ENCODE results near the gene SH3BP2. TPM values are rescaled to one million over a fixed set of nuclear protein-coding genes. Genes with fewer than 3 reads are reported as not detected.

Gene SH3BP2
- polyA plus RNA-seq, 3 donors = 19.1 to 478 (median 26.9) TPM

DNA sequence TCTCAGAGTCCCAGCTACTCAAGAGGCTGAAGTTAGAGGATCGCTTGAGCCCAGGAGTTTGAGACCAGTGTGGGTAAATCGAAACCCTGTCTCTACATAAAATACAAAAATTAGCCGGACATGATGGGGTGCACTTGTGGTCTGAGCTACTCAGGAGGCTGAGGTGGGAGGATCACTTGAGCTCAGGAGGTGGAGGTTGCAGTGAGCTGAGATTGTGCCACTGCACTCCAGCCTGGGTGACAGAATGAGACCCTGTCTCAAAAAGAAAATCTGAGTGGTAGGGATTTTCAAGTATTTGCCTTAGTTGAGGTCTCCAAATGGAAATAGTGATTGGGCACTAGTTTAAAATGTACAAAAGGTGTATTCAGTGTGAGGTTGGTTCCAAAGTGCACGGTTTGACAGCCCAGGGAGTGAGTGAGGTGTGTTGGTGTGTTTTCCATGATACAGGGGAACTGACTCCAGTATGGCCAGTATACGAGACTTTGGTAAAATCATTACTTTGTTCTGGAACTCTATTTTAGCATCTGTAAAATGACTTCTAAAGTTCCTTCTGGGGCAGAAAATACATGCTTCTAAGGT lies 64.6 kb downstream of the SH3BP2 start:
- intact Hi-C loops (cut with micrococcal nuclease) = no loop called here
- Mint-ChIP-seq H3K4me1 (peaks cover 62% of the 10 kb centered on the region), H3K9me3 (no peaks in the 10 kb centered on the region), H3K27ac (peak overlapping the region in 2 of 7 donors; percentile 61 to 72), H3K4me3 (no peak overlapping the region), H3K27me3 (ENCODE audit: low read depth in 3 of 3) (no peaks in the 10 kb centered on the region), H3K36me3 (peaks cover 27 to 32% of the 10 kb centered on the region in 2 donors)
- Histone ChIP-seq H3K9me3 (replicated peaks in 1 of 2; ENCODE audit: control insufficient read depth in 1 of 2, insufficient read depth in 1 of 2, low read length in 2 of 2) (no peaks in the 10 kb centered on the region), H3K4me1 (ENCODE audit: control insufficient read depth in 1 of 2, insufficient read depth in 2 of 2, low read length in 2 of 2) (peaks cover 52 to 57% of the 10 kb centered on the region in 2 donors), H4K20me1 (ENCODE audit: insufficient read depth, low read length) (peaks cover 96% of the 10 kb centered on the region), H3K27me3 (ENCODE audit: control insufficient read depth in 2 of 2, insufficient read depth in 2 of 2, low read length in 2 of 2) (no peaks in the 10 kb centered on the region), H3K27ac (ENCODE audit: low read depth in 1 of 2, low read length in 2 of 2) (no peak overlapping the region), H3K4me3 (replicated peaks in 1 of 3; ENCODE audit: low read depth in 2 of 3, low read length in 3 of 3) (no peak overlapping the region), H3K79me2 (ENCODE audit: insufficient read depth, low read length) (peaks cover 98% of the 10 kb centered on the region), H2AFZ (ENCODE audit: insufficient read depth, low read depth, low read length, poor library complexity, severe bottlenecking) (no peak overlapping the region), H3K9ac (ENCODE audit: insufficient read depth, low read length, poor library complexity, severe bottlenecking) (no peak overlapping the region), H3K36me3 (replicated peaks in 1 of 2; ENCODE audit: control insufficient read depth in 1 of 2, insufficient read depth in 2 of 2, low read length in 2 of 2) (peaks cover 19 to 28% of the 10 kb centered on the region in 2 donors), H3K4me2 (replicated peaks; ENCODE audit: extremely low read depth, low read length, poor library complexity, severe bottlenecking) (no peak overlapping the region)
- DNase-seq = no peak
- 100% methylated on average over 1 of the region's 5 CpGs for WGBS (ENCODE audit: insufficient coverage)
- TF ChIP-seq CTCF (IDR thresholded peaks at IDR 0.05) = no peak

DNA sequence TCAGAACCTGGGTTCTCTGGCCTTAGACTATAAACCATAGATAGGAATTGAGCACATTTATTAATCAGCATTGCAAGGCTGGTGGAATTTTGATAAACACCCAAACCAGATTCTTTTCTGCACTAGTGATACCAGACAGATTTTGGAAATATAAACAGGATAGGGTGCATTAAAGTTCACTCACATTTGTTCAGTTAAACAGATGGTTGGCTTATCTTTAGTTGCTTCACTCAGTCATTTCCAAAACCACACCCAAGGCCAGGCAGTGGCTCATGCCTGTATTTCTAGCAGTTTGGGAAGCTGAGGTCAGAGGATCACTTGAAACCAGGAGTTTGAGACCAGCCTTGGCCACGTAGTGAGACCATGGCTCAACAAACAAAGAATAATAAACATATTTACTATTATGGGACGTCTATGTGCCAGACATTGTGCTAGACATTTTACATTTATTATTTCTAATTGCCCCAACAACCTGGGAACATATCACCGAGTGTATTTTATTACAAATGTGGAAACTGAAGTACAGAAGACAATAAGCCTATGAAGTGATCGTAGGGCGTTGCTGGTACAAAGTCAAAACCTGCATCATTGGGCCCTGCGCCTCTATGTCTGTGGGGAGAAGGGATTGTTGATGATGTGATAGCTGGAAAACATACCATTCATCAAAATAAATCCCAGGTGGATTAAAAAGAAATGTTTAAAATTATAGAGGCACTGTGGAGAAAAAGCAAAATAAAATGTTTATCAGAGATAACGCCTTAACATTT lies 65.7 kb downstream of the SH3BP2 start:
- H3K9me3 ChIP-seq (replicated peaks in 1 of 2; ENCODE audit: control insufficient read depth in 1 of 2, insufficient read depth in 1 of 2, low read length in 2 of 2) = no peaks in the 10 kb centered on the region
- H4K20me1 ChIP-seq (ENCODE audit: insufficient read depth, low read length) = peaks cover 96% of the 10 kb centered on the region
- H3K4me1 Mint-ChIP-seq = peaks cover 62% of the 10 kb centered on the region
- H3K4me3 Mint-ChIP-seq = peak overlapping the region in 1 of 2 donors; percentile 42
- peaks cover 58 to 59% of the 10 kb centered on the region in 2 donors for H3K4me1 ChIP-seq (ENCODE audit: control insufficient read depth in 1 of 2, insufficient read depth in 2 of 2, low read length in 2 of 2)
- intact Hi-C loops (cut with micrococcal nuclease) = no loop called here
- H3K27me3 Mint-ChIP-seq (ENCODE audit: low read depth in 3 of 3) = no peaks in the 10 kb centered on the region
- H3K27ac ChIP-seq (ENCODE audit: low read depth in 1 of 2, low read length in 2 of 2) = peak overlapping the region in 1 of 2 donors; percentile 49
- no peaks in the 10 kb centered on the region for H3K9me3 Mint-ChIP-seq
- DNase-seq = no peak
- no peak overlapping the region for H2AFZ ChIP-seq (ENCODE audit: insufficient read depth, low read depth, low read length, poor library complexity, severe bottlenecking)
- WGBS (ENCODE audit: insufficient coverage) = no CpG with 5 or more reads among the region's 7 CpGs
- no peaks in the 10 kb centered on the region for H3K27me3 ChIP-seq (ENCODE audit: control insufficient read depth in 2 of 2, insufficient read depth in 2 of 2, low read length in 2 of 2)
- peaks cover 25 to 29% of the 10 kb centered on the region in 2 donors for H3K36me3 Mint-ChIP-seq
- no peak overlapping the region for H3K4me3 ChIP-seq (replicated peaks in 1 of 3; ENCODE audit: low read depth in 2 of 3, low read length in 3 of 3)
- H3K4me2 ChIP-seq (replicated peaks; ENCODE audit: extremely low read depth, low read length, poor library complexity, severe bottlenecking) = no peak overlapping the region
- H3K9ac ChIP-seq (ENCODE audit: insufficient read depth, low read length, poor library complexity, severe bottlenecking) = no peak overlapping the region
- H3K27ac Mint-ChIP-seq = peak overlapping the region in 5 of 7 donors; percentile 48 to 80 (median 58)
- peaks cover 98% of the 10 kb centered on the region for H3K79me2 ChIP-seq (ENCODE audit: insufficient read depth, low read length)
- peaks cover 16 to 22% of the 10 kb centered on the region in 2 donors for H3K36me3 ChIP-seq (replicated peaks in 1 of 2; ENCODE audit: control insufficient read depth in 1 of 2, insufficient read depth in 2 of 2, low read length in 2 of 2)
- no peak for TF ChIP-seq CTCF (IDR thresholded peaks at IDR 0.05)
